WTC11 (cell line): Measurements from ENCODE around the gene ERCC6. TPM values are rescaled to one million over a fixed set of nuclear protein-coding genes. Genes with fewer than 3 reads are reported as not detected.

Experiments
- ATAC-seq: fragments of 200-7000 bp; cut with Tn5 transposase; 2 replicates; pipeline ENCODE4 v1.10.0; 2021; ENCODE audit warnings: mild to moderate bottlenecking, moderate library complexity
- CTCF ChIA-PET: fragments of 300-600 bp; sonication (Branson Sonifier 250); formaldehyde crosslinking; loops from one replicate; lab custom pipeline; 2021; ENCODE audit warnings: antibody characterized with exemption; lab: Charles Lee
- POLR2A ChIA-PET: fragments of 350-600 bp; sonication (Branson Sonifier 250); formaldehyde crosslinking; loops from one replicate; lab custom pipeline; 2021; ENCODE audit warnings: antibody characterized with exemption; lab: Charles Lee
- DNase-seq: peaks from one replicate; pipeline ENCODE4 v3.0.0; 2021; ENCODE audit warnings: low spot score
- H3K27ac Mint-ChIP-seq: 2 replicates; pipeline ENCODE4 v1.8.0; 2021; ENCODE audit warnings: mixed read lengths
- H3K27me3 Mint-ChIP-seq: 2 replicates; pipeline ENCODE4 v1.8.0; 2021; ENCODE audit warnings: low read depth, mild to moderate bottlenecking, moderate library complexity, mixed read lengths
- H3K36me3 Mint-ChIP-seq: 2 replicates; pipeline ENCODE4 v1.8.0; 2021; ENCODE audit warnings: mixed read lengths
- H3K4me1 Mint-ChIP-seq: 2 replicates; pipeline ENCODE4 v1.8.0; 2022; ENCODE audit warnings: mixed read lengths
- H3K4me3 Mint-ChIP-seq: 2 replicates; pipeline ENCODE4 v1.8.0; 2021; ENCODE audit warnings: mild to moderate bottlenecking, moderate library complexity, mixed read lengths
- H3K9me3 Mint-ChIP-seq: 2 replicates; pipeline ENCODE4 v1.8.0; 2021; ENCODE audit warnings: mixed read lengths
- AR ChIP-seq: fragments of 250-450 bp; sonication (Bioruptor Pico); IDR thresholded peaks from 2 replicates; pipeline ENCODE4 v1.9.0; 2021; ENCODE audit warnings: mild to moderate bottlenecking
- ARID4B ChIP-seq: sonication (generic); formaldehyde crosslinking; IDR thresholded peaks from 2 replicates; pipeline ENCODE4 v1.8.0; 2023; ENCODE audit warnings: missing genetic modification reagents, mild to moderate bottlenecking, borderline replicate concordance
- FOXJ3 ChIP-seq: sonication (generic); formaldehyde crosslinking; IDR thresholded peaks from 2 replicates; pipeline ENCODE4 v1.9.0; 2021; ENCODE audit warnings: missing genetic modification reagents, mild to moderate bottlenecking, borderline replicate concordance
- FOXP1 ChIP-seq: sonication (generic); formaldehyde crosslinking; IDR thresholded peaks from 2 replicates; pipeline ENCODE4 v1.8.0; 2022; ENCODE audit warnings: missing genetic modification reagents, mild to moderate bottlenecking, moderate library complexity, borderline replicate concordance
- FOXP4 ChIP-seq: sonication (generic); formaldehyde crosslinking; IDR thresholded peaks from 2 replicates; pipeline ENCODE4 v1.8.0; 2022; ENCODE audit warnings: mild to moderate bottlenecking, missing genetic modification reagents
- HMGA2 ChIP-seq: fragments of 250-450 bp; sonication (Bioruptor Pico); IDR thresholded peaks from 2 replicates; pipeline ENCODE4 v1.4.0; 2021; ENCODE audit warnings: mild to moderate bottlenecking, moderate library complexity
- MYBL2 ChIP-seq: sonication (generic); formaldehyde crosslinking; IDR thresholded peaks from 2 replicates; pipeline ENCODE4 v1.8.1; 2023; ENCODE audit warnings: mild to moderate bottlenecking, moderate library complexity, missing genetic modification reagents
- NFATC4 ChIP-seq: fragments of 250-450 bp; sonication (Bioruptor Pico); IDR thresholded peaks from 2 replicates; pipeline ENCODE4 v1.9.0; 2021; ENCODE audit warnings: mild to moderate bottlenecking
- NR2C2 ChIP-seq: sonication (generic); formaldehyde crosslinking; IDR thresholded peaks from 2 replicates; pipeline ENCODE4 v1.8.0; 2022; ENCODE audit warnings: mild to moderate bottlenecking, missing genetic modification reagents
- NR3C1 ChIP-seq: sonication (generic); formaldehyde crosslinking; conservative IDR thresholded peaks from 2 replicates; pipeline ENCODE4 v1.8.1; 2023; ENCODE audit warnings: low read depth, mild to moderate bottlenecking, missing genetic modification reagents
- SP1 ChIP-seq: sonication (generic); formaldehyde crosslinking; conservative IDR thresholded peaks from 2 replicates; pipeline ENCODE4 v1.8.1; 2022; ENCODE audit warnings: missing genetic modification reagents
- TCF7 ChIP-seq: sonication (generic); formaldehyde crosslinking; IDR thresholded peaks from 2 replicates; pipeline ENCODE4 v1.8.0; 2022; ENCODE audit warnings: mild to moderate bottlenecking, low read depth, missing genetic modification reagents, moderate library complexity
- ZBTB21 ChIP-seq: sonication (generic); formaldehyde crosslinking; IDR thresholded peaks from 2 replicates; pipeline ENCODE4 v1.8.1; 2023; ENCODE audit warnings: mild to moderate bottlenecking, missing genetic modification reagents, borderline replicate concordance
- ZNF121 ChIP-seq: sonication (generic); formaldehyde crosslinking; IDR thresholded peaks from 2 replicates; pipeline ENCODE4 v1.8.0; 2023; ENCODE audit warnings: missing genetic modification reagents
- ZNF138 ChIP-seq: sonication (generic); formaldehyde crosslinking; conservative IDR thresholded peaks from 2 replicates; pipeline ENCODE4 v1.8.1; 2022; ENCODE audit warnings: mild to moderate bottlenecking, moderate library complexity, missing genetic modification reagents
- ZNF232 ChIP-seq: sonication (generic); formaldehyde crosslinking; IDR thresholded peaks from 2 replicates; pipeline ENCODE4 v1.8.0; 2022; ENCODE audit warnings: mild to moderate bottlenecking, missing genetic modification reagents
- ZNF263 ChIP-seq: sonication (generic); formaldehyde crosslinking; IDR thresholded peaks from 2 replicates; pipeline ENCODE4 v1.8.1; 2022; ENCODE audit warnings: low read depth, mild to moderate bottlenecking, moderate library complexity, missing genetic modification reagents
- ZSCAN18 ChIP-seq: fragments of 250-450 bp; sonication (Bioruptor Pico); IDR thresholded peaks from 2 replicates; pipeline ENCODE4 v2.1.2; 2022; ENCODE audit warnings: mild to moderate bottlenecking, moderate library complexity
- total RNA-seq: library from RNA; stranded (reverse); gene quantifications from 3 replicates; pipeline ENCODE4 v1.2.3, GENCODE V29; 2021
- TF ChIP-seq, protein P1 (sequence below): sonication (generic); formaldehyde crosslinking; conservative IDR thresholded peaks from 2 replicates; pipeline ENCODE4 v1.8.1; 2023; ENCODE audit warnings: mild to moderate bottlenecking, low read depth, missing genetic modification reagents, moderate library complexity

ERCC6 gene
- total RNA-seq, 1 experiment from 2014 or later: 10.9 TPM

DNA sequence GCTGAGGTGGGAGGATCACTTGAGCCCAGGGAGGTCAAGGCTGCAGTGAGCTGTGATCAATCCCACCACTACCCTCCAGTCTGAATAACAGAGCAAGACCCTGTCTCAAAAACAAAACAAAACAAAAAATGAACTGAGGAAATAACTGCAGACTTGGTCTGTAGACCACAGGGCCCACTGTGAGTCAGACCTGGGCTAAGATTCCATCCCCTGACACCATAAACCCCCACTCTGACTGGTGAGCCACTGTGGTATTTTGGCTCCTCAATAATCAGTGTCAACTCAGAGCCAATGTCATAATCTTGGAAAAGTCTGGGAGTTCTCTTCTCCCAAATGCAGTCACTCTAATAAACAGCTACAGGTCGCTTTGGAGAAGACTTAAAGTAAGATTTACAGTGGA, 24.0 kb upstream of the ERCC6 start:
- H3K27ac Mint-ChIP-seq: no peak overlapping the region
- ChIA-PET POLR2A (no interaction called here), CTCF (interaction anchor here (0.7 kb wide), 1 partner anchor 30 kb away, joined by 3 read pairs; no protein-coding TSS in a partner anchor)
- H3K4me3 Mint-ChIP-seq: no peak overlapping the region
- H3K4me1 Mint-ChIP-seq: peaks cover 12% of the 10 kb centered on the region
- ATAC-seq: no peak
- TF ChIP-seq FOXP4 (CRISPR knock-in tag): no peak
- TF ChIP-seq, protein P1, sequence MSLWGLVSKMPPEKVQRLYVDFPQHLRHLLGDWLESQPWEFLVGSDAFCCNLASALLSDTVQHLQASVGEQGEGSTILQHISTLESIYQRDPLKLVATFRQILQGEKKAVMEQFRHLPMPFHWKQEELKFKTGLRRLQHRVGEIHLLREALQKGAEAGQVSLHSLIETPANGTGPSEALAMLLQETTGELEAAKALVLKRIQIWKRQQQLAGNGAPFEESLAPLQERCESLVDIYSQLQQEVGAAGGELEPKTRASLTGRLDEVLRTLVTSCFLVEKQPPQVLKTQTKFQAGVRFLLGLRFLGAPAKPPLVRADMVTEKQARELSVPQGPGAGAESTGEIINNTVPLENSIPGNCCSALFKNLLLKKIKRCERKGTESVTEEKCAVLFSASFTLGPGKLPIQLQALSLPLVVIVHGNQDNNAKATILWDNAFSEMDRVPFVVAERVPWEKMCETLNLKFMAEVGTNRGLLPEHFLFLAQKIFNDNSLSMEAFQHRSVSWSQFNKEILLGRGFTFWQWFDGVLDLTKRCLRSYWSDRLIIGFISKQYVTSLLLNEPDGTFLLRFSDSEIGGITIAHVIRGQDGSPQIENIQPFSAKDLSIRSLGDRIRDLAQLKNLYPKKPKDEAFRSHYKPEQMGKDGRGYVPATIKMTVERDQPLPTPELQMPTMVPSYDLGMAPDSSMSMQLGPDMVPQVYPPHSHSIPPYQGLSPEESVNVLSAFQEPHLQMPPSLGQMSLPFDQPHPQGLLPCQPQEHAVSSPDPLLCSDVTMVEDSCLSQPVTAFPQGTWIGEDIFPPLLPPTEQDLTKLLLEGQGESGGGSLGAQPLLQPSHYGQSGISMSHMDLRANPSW: no peak
- no peak for TF ChIP-seq HMGA2 (CRISPR knock-in tag)
- TF ChIP-seq ZNF263: no peak
- no peak for TF ChIP-seq FOXP1 (CRISPR knock-in tag)
- no peak for TF ChIP-seq TCF7 (CRISPR knock-in tag)
- no peak for TF ChIP-seq ZNF232 (CRISPR knock-in tag)
- TF ChIP-seq SP1 (CRISPR knock-in tag): no peak
- TF ChIP-seq ZSCAN18: no peak
- no peak for TF ChIP-seq AR
- no peak for TF ChIP-seq NFATC4
- no peak for TF ChIP-seq NR3C1
- TF ChIP-seq NR2C2 (CRISPR knock-in tag): no peak
- no peak for TF ChIP-seq FOXJ3
- no peak for TF ChIP-seq MYBL2 (CRISPR knock-in tag)
- TF ChIP-seq ZBTB21 (CRISPR knock-in tag): no peak
- TF ChIP-seq ZNF138 (CRISPR knock-in tag): no peak
- peaks cover 8% of the 10 kb centered on the region; the same call in 1 of the 2 replicates for H3K9me3 Mint-ChIP-seq
- DNase-seq: no peak
- no peaks in the 10 kb centered on the region for H3K36me3 Mint-ChIP-seq
- peaks cover 1% of the 10 kb centered on the region; the same call in 1 of the 2 replicates for H3K27me3 Mint-ChIP-seq

DNA sequence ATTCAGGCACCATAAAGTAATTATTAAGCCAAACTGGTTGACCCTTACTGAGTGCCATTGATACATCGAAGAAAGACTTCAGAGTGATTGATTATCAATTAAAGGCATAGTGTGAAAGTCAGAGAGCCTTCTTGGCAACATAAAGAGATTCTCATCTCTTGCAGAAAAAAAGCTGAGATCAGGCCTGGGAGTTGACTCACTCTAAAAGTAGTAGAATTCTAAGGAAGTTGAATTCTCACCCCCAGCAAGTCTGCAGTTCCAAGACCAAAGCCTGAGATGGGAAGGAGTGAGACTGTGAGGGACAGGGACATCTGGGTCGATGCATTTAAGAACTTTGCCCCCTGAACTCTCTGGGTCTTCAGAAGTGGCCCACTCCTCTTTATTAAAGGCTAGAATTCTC, 21.6 kb upstream of the ERCC6 start:
- no peaks in the 10 kb centered on the region for H3K36me3 Mint-ChIP-seq
- H3K27me3 Mint-ChIP-seq: peaks cover 7% of the 10 kb centered on the region
- ChIA-PET POLR2A (no interaction called here), CTCF (no interaction called here)
- H3K27ac Mint-ChIP-seq: no peak overlapping the region
- ATAC-seq: no peak
- TF ChIP-seq ZNF121: no peak
- TF ChIP-seq ARID4B (CRISPR knock-in tag): no peak
- no peak for DNase-seq
- H3K4me1 Mint-ChIP-seq: peaks cover 12% of the 10 kb centered on the region
- no peak overlapping the region for H3K4me3 Mint-ChIP-seq
- H3K9me3 Mint-ChIP-seq: peaks cover 7% of the 10 kb centered on the region
